Activated naive CD8-positive, alpha-beta T cell treated with anti-CD3 and anti-CD28 coated beads for 36 hours (primary cell): ENCODE data around the gene GJB4. TPM values are rescaled to one million over a fixed set of nuclear protein-coding genes. Genes with fewer than 3 reads are reported as not detected.
"Not testable (repeated sequence)": the region's sequence is repeated elsewhere in the genome, so short reads cannot be mapped to it uniquely, and the experiment has no call there.

Source experiments
- DNase-seq: peaks from one replicate; pipeline ENCODE4 v3.0.0; 2021
- H3K27ac Mint-ChIP-seq: one replicate; pipeline ENCODE4 v1.8.0; 2022; ENCODE audit warnings: mild to moderate bottlenecking, moderate library complexity, mixed read lengths
- H3K27me3 Mint-ChIP-seq: one replicate; pipeline ENCODE4 v1.8.0; 2022; ENCODE audit warnings: mild to moderate bottlenecking, mixed read lengths
- H3K36me3 Mint-ChIP-seq: one replicate; pipeline ENCODE4 v1.8.0; 2021; ENCODE audit warnings: mild to moderate bottlenecking, mixed read lengths
- H3K4me1 Mint-ChIP-seq: one replicate; pipeline ENCODE4 v1.8.0; 2021; ENCODE audit warnings: mixed read lengths
- H3K4me3 Mint-ChIP-seq: one replicate; pipeline ENCODE4 v1.8.0; 2022; ENCODE audit warnings: mild to moderate bottlenecking, moderate library complexity, mixed read lengths
- H3K9me3 Mint-ChIP-seq: one replicate; pipeline ENCODE4 v1.8.0; 2022; ENCODE audit warnings: mixed read lengths
- total RNA-seq, 2 experiments: library from RNA; stranded (reverse); gene quantifications; one replicate each; pipeline ENCODE4 v1.2.3, GENCODE V29; 2021

GJB4 gene
- total RNA-seq, 2 experiments from 2014 or later = not detected

DNA sequence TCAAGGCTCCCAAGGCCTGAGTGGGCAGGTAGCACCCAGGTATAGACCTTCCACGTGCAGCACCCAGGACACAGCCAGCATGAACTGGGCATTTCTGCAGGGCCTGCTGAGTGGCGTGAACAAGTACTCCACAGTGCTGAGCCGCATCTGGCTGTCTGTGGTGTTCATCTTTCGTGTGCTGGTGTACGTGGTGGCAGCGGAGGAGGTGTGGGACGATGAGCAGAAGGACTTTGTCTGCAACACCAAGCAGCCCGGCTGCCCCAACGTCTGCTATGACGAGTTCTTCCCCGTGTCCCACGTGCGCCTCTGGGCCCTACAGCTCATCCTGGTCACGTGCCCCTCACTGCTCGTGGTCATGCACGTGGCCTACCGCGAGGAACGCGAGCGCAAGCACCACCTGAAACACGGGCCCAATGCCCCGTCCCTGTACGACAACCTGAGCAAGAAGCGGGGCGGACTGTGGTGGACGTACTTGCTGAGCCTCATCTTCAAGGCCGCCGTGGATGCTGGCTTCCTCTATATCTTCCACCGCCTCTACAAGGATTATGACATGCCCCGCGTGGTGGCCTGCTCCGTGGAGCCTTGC, 1.7 kb downstream of the GJB4 start:
- Mint-ChIP-seq H3K9me3 (no peaks in the 10 kb centered on the region), H3K4me1 (no peaks in the 10 kb centered on the region), H3K4me3 (no peak overlapping the region), H3K27ac (no peak overlapping the region), H3K27me3 (peaks cover 5% of the 10 kb centered on the region), H3K36me3 (no peaks in the 10 kb centered on the region)
- DNase-seq = no peak

DNA sequence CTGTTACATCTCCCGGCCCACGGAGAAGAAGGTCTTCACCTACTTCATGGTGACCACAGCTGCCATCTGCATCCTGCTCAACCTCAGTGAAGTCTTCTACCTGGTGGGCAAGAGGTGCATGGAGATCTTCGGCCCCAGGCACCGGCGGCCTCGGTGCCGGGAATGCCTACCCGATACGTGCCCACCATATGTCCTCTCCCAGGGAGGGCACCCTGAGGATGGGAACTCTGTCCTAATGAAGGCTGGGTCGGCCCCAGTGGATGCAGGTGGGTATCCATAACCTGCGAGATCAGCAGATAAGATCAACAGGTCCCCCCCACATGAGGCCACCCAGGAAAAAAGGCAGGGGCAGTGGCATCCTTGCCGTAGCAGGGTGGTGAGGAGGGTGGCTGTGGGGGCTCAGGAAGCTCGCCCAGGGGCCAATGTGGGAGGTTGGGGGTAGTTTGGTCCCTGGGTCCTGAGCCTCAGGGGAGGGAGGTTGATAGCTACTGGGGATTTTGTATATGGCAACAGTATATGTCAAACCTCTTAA, 2.3 kb downstream of the GJB4 start:
- no peak overlapping the region for H3K4me3 Mint-ChIP-seq
- peaks cover 5% of the 10 kb centered on the region for H3K27me3 Mint-ChIP-seq
- no peaks in the 10 kb centered on the region for H3K9me3 Mint-ChIP-seq
- DNase-seq = no peak
- H3K27ac Mint-ChIP-seq = no peak overlapping the region
- no peaks in the 10 kb centered on the region for H3K36me3 Mint-ChIP-seq
- no peaks in the 10 kb centered on the region for H3K4me1 Mint-ChIP-seq

DNA sequence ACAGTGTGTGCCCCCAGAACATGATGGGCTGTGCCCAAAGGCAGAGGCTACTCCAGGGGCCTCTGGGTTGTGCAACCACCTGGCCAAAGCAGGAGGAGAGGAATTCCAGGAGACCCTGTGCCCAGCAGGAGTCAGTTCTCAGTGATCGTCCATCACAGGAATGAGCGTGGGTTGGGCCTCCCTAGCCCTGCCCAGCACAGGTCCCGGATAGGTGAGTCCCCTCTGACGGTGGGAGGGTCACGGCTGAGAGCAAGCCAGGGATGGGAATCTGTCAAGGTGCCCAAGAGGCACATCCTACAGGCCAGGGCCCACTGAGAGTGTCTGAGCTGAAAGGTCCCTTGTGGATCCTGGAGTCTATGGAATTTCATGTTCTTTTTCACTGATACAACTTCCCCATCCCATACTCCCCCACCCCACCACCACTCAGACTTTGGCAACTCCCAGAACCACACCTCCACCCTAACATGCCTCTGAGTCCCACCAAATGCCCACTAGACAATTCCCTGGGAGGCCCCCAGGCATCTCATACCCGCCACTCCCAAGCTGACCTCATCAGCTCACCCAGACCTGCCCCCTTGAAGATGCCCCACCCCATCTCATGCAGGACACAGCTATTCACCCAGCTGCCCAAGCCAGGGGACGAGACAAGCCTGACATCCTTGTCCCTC, 3.1 kb downstream of the GJB4 start:
- Mint-ChIP-seq H3K9me3 (no peaks in the 10 kb centered on the region), H3K4me3 (no peak overlapping the region), H3K27ac (no peak overlapping the region), H3K4me1 (no peaks in the 10 kb centered on the region), H3K27me3 (peaks cover 5% of the 10 kb centered on the region), H3K36me3 (no peaks in the 10 kb centered on the region)
- no peak for DNase-seq

DNA sequence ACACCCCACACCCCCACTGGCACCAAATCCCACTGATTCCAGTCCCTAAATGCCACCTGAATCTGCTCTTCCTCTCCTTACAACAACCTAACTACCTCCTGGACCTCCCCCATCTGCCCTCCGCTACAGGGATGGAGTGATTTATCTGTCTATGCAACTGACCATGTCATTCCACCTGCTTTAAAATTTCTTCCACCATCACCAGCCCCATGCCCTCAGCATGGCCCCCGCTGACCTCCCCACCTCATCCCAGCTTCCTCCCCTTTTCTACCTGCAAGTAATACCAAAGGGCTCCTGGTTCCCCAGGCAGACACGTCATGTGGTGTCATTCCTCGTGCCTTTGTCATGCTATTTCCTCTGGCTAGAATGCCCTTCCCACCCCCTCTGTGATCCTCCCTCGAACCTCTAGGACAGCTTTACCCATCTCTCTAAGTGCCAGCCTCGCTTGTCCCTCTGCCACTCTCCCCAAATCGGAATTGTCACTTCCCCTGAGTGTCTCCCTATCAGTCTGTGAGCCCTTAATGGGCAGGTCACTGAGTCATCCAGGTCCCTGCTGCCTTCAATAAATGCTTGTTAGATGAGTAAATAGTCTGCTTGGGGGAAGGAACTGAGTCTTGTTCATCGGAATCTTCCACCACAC, 3.7 kb downstream of the GJB4 start:
- DNase-seq = no peak
- no peak overlapping the region for H3K27ac Mint-ChIP-seq
- H3K9me3 Mint-ChIP-seq = no peaks in the 10 kb centered on the region
- peaks cover 5% of the 10 kb centered on the region for H3K27me3 Mint-ChIP-seq
- H3K4me1 Mint-ChIP-seq = no peaks in the 10 kb centered on the region
- no peak overlapping the region for H3K4me3 Mint-ChIP-seq
- H3K36me3 Mint-ChIP-seq = no peaks in the 10 kb centered on the region

DNA sequence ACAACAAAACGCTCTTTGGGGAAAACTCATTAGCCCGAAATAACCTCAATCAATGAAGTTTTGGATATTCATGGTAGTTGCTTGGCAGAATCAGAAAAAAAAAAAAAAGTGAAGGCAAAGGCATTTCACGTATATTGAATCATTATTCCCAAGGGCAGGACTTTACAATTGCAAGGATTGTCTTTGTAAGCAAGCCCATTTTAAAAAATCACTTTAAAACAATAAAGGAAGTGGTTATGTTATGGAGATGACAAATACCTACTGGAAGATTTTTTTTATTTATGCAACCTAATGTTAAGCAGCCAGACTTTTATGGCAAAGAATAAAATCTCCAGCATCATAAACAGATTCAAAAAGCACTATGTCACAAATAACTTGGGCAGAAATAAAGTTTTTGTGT, 9.3 kb downstream of the GJB4 start:
- DNase-seq = no peak
- H3K4me3 Mint-ChIP-seq = no peak overlapping the region
- no peaks in the 10 kb centered on the region for H3K27me3 Mint-ChIP-seq
- H3K4me1 Mint-ChIP-seq = no peaks in the 10 kb centered on the region
- no peaks in the 10 kb centered on the region for H3K9me3 Mint-ChIP-seq
- no peaks in the 10 kb centered on the region for H3K36me3 Mint-ChIP-seq
- no peak overlapping the region for H3K27ac Mint-ChIP-seq

DNA sequence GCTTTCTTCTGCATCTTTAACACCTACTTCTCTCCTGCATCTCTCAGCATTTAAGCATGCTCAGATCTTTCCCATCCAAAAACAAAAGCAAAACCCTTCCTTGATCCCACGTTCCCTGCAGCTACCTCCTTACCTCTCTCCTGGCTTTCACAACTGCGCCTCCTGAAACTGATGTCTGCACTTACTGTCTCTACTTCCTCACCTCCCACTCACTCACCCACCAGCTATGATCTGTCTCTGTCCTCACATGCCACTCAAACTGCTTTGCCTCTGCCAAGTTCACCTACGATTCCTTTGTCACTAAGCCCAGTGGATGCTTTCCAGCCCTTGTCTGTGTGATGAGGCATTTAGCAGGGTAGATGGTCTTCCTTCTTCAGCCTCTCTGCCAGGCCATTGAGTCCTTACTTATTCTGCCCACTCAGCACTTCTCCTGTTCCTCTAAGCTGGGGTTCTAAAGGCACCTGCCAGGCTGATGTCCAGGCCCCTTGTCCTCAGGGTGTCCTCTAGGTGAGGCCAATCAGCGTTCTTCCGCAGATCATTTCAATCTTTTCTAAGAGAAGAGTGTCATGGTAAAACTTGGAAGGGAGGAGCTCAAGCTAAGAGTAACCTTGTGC, 11.5 kb downstream of the GJB4 start:
- no peaks in the 10 kb centered on the region for H3K36me3 Mint-ChIP-seq
- no peak overlapping the region for H3K4me3 Mint-ChIP-seq
- no peaks in the 10 kb centered on the region for H3K4me1 Mint-ChIP-seq
- no peaks in the 10 kb centered on the region for H3K9me3 Mint-ChIP-seq
- no peak overlapping the region for H3K27ac Mint-ChIP-seq
- no peak for DNase-seq
- no peaks in the 10 kb centered on the region for H3K27me3 Mint-ChIP-seq

DNA sequence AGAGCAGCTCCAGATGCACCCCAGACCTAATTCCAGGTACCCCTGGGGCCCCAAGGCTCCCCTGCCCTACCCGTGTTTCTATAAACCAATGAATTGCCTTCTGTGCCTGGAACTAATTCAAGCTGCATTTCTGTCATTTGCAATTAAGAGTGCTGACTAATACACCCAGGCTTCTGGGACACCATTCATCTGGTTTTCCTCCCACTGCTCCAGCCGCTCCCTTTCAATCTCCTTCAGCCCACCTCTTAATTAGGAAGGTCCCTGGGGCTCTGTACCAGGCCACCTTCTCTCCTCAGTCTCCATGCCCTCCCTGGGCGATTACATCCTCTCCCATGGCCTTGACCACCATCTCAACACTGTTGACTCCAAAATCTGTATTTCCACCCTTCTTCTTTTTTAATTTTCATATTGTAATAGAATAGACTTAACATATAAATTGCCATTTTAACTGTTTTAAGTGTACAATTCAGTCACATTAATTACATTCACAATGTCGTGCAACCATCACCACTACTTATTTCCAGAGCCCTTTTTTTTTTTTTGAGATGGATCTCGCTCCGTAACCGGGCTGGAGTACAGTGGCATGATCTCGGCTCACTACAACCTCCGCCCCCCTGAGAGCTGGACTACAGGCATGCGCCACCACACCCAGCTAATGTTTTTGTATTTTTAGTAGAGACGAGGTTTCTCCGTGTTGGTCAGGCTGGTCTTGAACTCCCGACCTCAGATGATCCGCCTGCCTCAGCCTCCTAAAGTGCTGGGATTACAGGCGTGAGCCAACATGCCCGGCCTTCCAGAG, 12.2 kb downstream of the GJB4 start:
- no peaks in the 10 kb centered on the region for H3K36me3 Mint-ChIP-seq
- no peak overlapping the region for H3K4me3 Mint-ChIP-seq
- H3K9me3 Mint-ChIP-seq = no peaks in the 10 kb centered on the region
- DNase-seq = no peak
- H3K27me3 Mint-ChIP-seq = no peaks in the 10 kb centered on the region
- H3K27ac Mint-ChIP-seq = no peak overlapping the region
- H3K4me1 Mint-ChIP-seq = no peaks in the 10 kb centered on the region

DNA sequence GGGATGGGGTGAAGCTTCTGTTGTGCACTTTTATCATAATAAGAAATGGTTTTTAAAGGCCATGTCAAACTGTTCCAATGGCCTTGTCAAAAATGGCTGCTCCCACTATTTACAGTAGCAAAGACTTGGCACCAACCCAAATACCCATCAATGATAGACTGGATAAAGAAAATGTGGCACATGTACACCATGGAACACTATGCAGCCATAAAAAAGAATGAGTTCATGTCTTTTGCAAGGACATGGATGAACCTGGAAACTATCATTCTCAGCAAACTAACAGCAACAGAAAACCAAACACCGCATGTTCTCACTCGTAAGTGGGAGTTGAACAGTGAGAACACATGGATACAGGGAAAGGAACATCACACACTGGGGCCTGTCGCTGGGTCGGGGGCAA, 13.6 kb downstream of the GJB4 start:
- not testable (repeated sequence) for DNase-seq, H3K36me3 Mint-ChIP-seq, H3K27me3 Mint-ChIP-seq, H3K9me3 Mint-ChIP-seq, H3K4me1 Mint-ChIP-seq, H3K27ac Mint-ChIP-seq, H3K4me3 Mint-ChIP-seq

DNA sequence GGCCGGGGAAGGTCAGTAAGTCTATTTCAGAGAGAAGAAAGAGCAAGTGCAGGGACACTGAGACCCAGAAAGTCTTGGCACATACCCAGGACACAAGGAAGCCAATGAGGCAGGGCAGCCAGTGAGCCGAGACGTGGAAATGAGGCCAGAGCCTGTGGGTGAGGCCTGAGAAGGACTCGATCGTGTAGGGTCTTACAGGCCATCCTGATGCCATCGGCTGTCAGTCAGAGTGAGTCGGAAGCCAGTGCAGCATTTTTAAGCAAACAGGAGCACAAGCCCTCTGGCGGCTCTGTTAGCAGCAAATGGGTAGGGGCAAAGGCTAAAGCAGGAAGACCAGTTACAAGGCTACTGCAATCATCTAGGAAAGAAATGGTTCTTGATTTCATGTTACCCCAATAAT, 15.4 kb downstream of the GJB4 start:
- no peak for DNase-seq
- no peaks in the 10 kb centered on the region for H3K9me3 Mint-ChIP-seq
- H3K4me1 Mint-ChIP-seq = no peaks in the 10 kb centered on the region
- H3K27ac Mint-ChIP-seq = no peak overlapping the region
- H3K36me3 Mint-ChIP-seq = no peaks in the 10 kb centered on the region
- no peak overlapping the region for H3K4me3 Mint-ChIP-seq
- peaks cover 10% of the 10 kb centered on the region for H3K27me3 Mint-ChIP-seq

DNA sequence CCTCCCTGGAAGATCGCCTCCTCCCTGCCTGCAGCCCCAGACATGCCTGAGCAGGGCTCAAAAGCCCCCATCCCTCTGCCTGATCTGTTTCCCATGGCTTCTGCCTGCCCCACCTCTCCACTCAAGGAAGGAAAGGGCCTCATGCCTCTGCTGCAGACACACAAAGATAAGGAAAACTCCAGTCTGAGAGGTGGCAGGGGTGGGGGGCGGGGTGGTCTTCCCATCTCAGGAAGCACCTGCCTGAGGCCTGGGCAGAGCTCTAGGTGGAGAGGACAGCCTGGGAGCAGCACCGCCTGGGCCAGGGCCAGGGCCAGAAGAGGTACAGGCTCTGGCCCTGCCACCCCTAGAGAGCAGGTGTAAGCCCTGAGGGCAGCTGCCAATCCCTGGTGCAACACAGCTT, 17.4 kb downstream of the GJB4 start:
- H3K9me3 Mint-ChIP-seq = no peaks in the 10 kb centered on the region
- peaks cover 20% of the 10 kb centered on the region for H3K27me3 Mint-ChIP-seq
- no peak for DNase-seq
- H3K4me1 Mint-ChIP-seq = no peaks in the 10 kb centered on the region
- no peak overlapping the region for H3K27ac Mint-ChIP-seq
- H3K36me3 Mint-ChIP-seq = no peaks in the 10 kb centered on the region
- no peak overlapping the region for H3K4me3 Mint-ChIP-seq

DNA sequence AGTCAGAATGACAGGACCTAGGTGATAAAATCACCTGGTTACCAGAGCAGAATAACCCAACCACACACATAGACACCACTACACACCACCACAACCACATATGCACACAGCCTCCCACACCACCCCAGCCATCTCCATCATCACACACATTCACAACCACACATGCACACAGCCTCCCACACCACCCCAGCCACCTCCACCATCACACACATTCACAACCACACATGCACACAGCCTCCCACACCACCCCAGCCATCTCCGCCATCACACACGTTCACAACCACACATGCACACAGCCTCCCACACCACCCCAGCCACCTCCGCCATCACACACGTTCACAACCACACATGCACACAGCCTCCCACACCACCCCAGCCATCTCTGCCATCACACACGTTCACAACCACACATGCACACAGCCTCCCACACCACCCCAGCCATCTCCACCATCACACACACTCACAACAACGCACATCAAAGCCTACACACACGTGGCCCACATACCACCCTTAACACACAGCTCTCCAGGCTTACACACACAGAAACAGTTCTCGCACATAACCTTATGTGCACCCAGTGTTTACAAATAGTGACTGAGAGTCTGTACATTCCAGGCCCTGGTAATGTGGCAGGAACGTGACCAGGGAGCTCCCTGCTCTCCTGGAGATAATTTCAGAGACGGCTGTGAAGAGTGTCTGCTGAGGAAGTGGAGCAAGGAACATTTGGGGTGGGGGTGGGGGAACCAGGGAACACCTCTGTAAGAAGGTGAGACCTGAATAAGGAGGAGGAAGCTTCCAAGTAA, 18.2 kb downstream of the GJB4 start:
- DNase-seq = no peak
- Mint-ChIP-seq H3K27ac (no peak overlapping the region), H3K36me3 (no peaks in the 10 kb centered on the region), H3K9me3 (no peaks in the 10 kb centered on the region), H3K4me1 (no peaks in the 10 kb centered on the region), H3K27me3 (peaks cover 28% of the 10 kb centered on the region), H3K4me3 (no peak overlapping the region)

DNA sequence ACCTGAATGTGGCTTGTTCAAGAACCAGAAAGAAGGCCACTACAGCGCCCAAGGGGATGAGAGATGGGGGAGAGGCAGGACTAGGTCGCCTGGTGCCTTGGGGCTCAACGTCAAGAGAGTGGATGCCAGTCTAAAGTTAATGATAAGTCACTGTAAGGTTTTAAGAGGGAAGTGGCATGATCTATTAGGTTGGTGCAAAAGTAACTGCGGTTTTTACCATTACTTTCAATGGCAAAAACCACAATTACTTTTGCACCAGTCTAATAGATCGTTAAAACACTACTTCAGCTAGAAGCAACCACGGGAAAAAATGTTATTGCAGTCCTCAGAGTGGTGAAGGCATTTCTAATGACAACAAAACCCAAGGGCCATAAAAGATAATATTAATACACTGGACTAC, 18.8 kb downstream of the GJB4 start:
- H3K9me3 Mint-ChIP-seq = no peaks in the 10 kb centered on the region
- H3K27me3 Mint-ChIP-seq = peaks cover 35% of the 10 kb centered on the region
- H3K4me1 Mint-ChIP-seq = no peaks in the 10 kb centered on the region
- H3K36me3 Mint-ChIP-seq = no peaks in the 10 kb centered on the region
- DNase-seq = no peak
- H3K4me3 Mint-ChIP-seq = no peak overlapping the region
- no peak overlapping the region for H3K27ac Mint-ChIP-seq

DNA sequence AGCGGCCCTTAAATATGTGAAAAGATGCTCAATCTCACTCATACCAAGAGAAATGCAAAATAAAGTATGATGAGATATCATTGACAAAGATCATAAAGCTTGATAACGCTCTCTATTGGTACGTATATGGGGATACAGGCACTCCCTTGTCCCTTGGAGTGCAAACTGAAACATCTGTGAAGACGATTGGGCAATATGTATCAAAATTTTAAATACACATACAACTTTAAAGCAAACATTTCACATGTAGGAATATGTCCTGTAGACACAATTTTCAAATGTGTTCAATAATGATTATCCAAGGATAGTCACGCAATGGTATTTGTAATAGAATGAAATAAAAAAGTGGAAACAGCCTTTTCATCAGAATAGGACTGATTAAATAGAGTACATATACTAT, 19.5 kb downstream of the GJB4 start:
- Mint-ChIP-seq H3K9me3 (no peaks in the 10 kb centered on the region), H3K36me3 (no peaks in the 10 kb centered on the region), H3K27ac (no peak overlapping the region), H3K4me1 (no peaks in the 10 kb centered on the region), H3K27me3 (peaks cover 37% of the 10 kb centered on the region), H3K4me3 (no peak overlapping the region)
- DNase-seq = no peak

DNA sequence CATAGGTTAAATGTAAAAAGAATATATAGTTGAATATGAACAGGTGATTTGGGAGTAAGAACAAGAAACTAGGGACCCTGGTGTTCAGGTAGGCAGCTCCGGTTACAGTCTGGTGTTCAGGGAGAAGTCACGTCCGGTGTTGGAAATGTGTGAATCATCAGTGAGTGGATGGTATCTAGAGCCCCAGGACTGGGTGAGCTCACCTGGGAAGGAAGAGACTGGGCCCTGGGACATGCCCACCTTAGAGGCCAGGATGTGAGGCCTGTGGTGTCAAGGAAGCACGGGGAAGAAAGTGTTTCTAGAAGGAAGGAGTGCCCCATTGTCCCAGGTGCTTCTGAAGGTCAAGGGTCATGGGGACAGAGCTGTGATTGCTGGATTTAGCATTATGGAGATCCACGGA, 20.0 kb downstream of the GJB4 start:
- no peak for DNase-seq
- Mint-ChIP-seq H3K27ac (no peak overlapping the region), H3K4me3 (no peak overlapping the region), H3K4me1 (no peaks in the 10 kb centered on the region), H3K9me3 (no peaks in the 10 kb centered on the region), H3K36me3 (no peaks in the 10 kb centered on the region), H3K27me3 (peaks cover 37% of the 10 kb centered on the region)
